Liver (tissue), 9 donors: ENCODE results near the gene ATG10. TPM values are rescaled to one million over a fixed set of nuclear protein-coding genes. Genes with fewer than 3 reads are reported as not detected.

ENCODE experiments used
- DNase-seq: peaks from one replicate; pipeline ENCODE4 v3.0.0-alpha.2; 2017; ENCODE audit warnings: low spot score
- H3K27ac ChIP-seq, 2 donors: one replicate each; pipeline ENCODE4 v1.7.0; 2013; ENCODE audit warnings: inconsistent platforms in 2 of 2, low read length in 2 of 2, control low read depth in 1 of 2, low read depth in 1 of 2, mild to moderate bottlenecking in 1 of 2
- H3K27me3 ChIP-seq, 4 donors: one replicate each; pipeline versions ENCODE4 v1.6.1 to v1.7.0; 2013; ENCODE audit warnings: low read length in 3 of 4, inconsistent platforms in 1 of 4, mild to moderate bottlenecking in 1 of 4, moderate library complexity in 1 of 4; ENCODE audit not compliant: control insufficient read depth in 4 of 4, insufficient read depth in 4 of 4
- H3K36me3 ChIP-seq, 4 donors: one replicate each; pipeline versions ENCODE4 v1.6.1 to v1.7.0; 2013; ENCODE audit warnings: low read length in 3 of 4, mild to moderate bottlenecking in 3 of 4, low read depth in 1 of 4, moderate library complexity in 1 of 4; ENCODE audit not compliant: control insufficient read depth in 4 of 4, insufficient read depth in 3 of 4
- H3K4me1 ChIP-seq, 4 donors: one replicate each; pipeline versions ENCODE4 v1.6.1 to v1.7.0; 2013; ENCODE audit warnings: low read length in 3 of 4, mild to moderate bottlenecking in 3 of 4, moderate library complexity in 1 of 4; ENCODE audit not compliant: control insufficient read depth in 4 of 4, insufficient read depth in 4 of 4
- H3K4me3 ChIP-seq, 3 donors: one replicate each; pipeline versions ENCODE4 v1.6.1 to v1.7.0; 2013; ENCODE audit warnings: low read length in 3 of 3, control low read depth in 1 of 3, low read depth in 1 of 3, mild to moderate bottlenecking in 1 of 3
- H3K9ac ChIP-seq, 2 donors: one replicate each; pipeline ENCODE4 v1.7.0; 2013; ENCODE audit warnings: low read length in 2 of 2, mild to moderate bottlenecking in 2 of 2, moderate library complexity in 2 of 2, control low read depth in 1 of 2, low read depth in 1 of 2
- H3K9me3 ChIP-seq, 4 donors: one replicate each; pipeline versions ENCODE4 v1.6.1 to v1.7.0; 2013; ENCODE audit warnings: low read length in 3 of 4; ENCODE audit not compliant: control insufficient read depth in 4 of 4
- FOXA1 ChIP-seq: IDR thresholded peaks from 2 replicates; pipeline ENCODE4 v1.6.1; 2016; ENCODE audit warnings: antibody characterized with exemption
- FOXA2 ChIP-seq: IDR thresholded peaks from 2 replicates; pipeline ENCODE4 v1.6.1; 2016; ENCODE audit warnings: antibody characterized with exemption
- GABPA ChIP-seq, 2 donors: IDR thresholded peaks in 1 of 2; conservative IDR thresholded peaks in 1 of 2; 2 replicates each; pipeline ENCODE4 v1.6.1; 2016; ENCODE audit warnings: antibody characterized with exemption in 2 of 2, mild to moderate bottlenecking in 1 of 2, moderate library complexity in 1 of 2
- HNF4A ChIP-seq, 2 donors: conservative IDR thresholded peaks; 2 replicates each; pipeline ENCODE4 v1.6.1; 2016; ENCODE audit warnings: antibody characterized with exemption in 2 of 2, mild to moderate bottlenecking in 2 of 2
- HNF4G ChIP-seq: IDR thresholded peaks from 2 replicates; pipeline ENCODE4 v1.6.1; 2016; ENCODE audit warnings: antibody characterized with exemption
- JUND ChIP-seq, 2 donors: IDR thresholded peaks; 2 replicates each; pipeline ENCODE4 v1.6.1; 2016; ENCODE audit warnings: antibody characterized with exemption in 2 of 2
- NR2F2 ChIP-seq: IDR thresholded peaks from 2 replicates; pipeline ENCODE4 v1.6.1; 2016; ENCODE audit warnings: antibody characterized with exemption
- RAD21 ChIP-seq, 2 donors: IDR thresholded peaks; 2 replicates each; pipeline ENCODE4 v1.6.1; 2016; ENCODE audit warnings: antibody characterized with exemption in 2 of 2, mild to moderate bottlenecking in 2 of 2
- RXRA ChIP-seq, 2 donors: IDR thresholded peaks; 2 replicates each; pipeline ENCODE4 v1.6.1; 2017 to 2018; ENCODE audit warnings: antibody characterized with exemption in 2 of 2, mild to moderate bottlenecking in 1 of 2
- SP1 ChIP-seq: IDR thresholded peaks from 2 replicates; pipeline ENCODE4 v1.6.1; 2018; ENCODE audit warnings: antibody characterized with exemption, mild to moderate bottlenecking
- TAF1 ChIP-seq: conservative IDR thresholded peaks from 2 replicates; pipeline ENCODE4 v1.6.1; 2016; ENCODE audit warnings: antibody characterized with exemption, mild to moderate bottlenecking
- YY1 ChIP-seq: IDR thresholded peaks from 2 replicates; pipeline ENCODE4 v1.6.1; 2016; ENCODE audit warnings: antibody characterized with exemption, mild to moderate bottlenecking
- WGBS: extraction: QIAGEN DNeasy Blood & Tissue Kit; methylation state at CpG from one replicate; pipeline ENCODE4 v1.1.7; 2013; 5-methylcytosine and 5-hydroxymethylcytosine counted together
- polyA plus RNA-seq, 2 donors: library from polyadenylated mRNA; stranded (reverse) in 1 of 2; unstranded in 1 of 2; fragments of 200-250 nt in 1 of 2; fragments of >200 nt in 1 of 2; fragmentation: Nextera tagmentation in 1 of 2; extraction: Ambion mirVana in 1 of 2; gene quantifications; one replicate each; pipeline versions ENCODE4 v1.2.1 to v1.2.3, GENCODE V29; 2013 to 2015
- total RNA-seq, 2 donors: library from RNA; depleted of rRNA; stranded (reverse); fragments of >200 nt; gene quantifications; one replicate each; pipeline ENCODE4 v1.2.3, GENCODE V29; 2014
- TF ChIP-seq, protein P1 (sequence below): IDR thresholded peaks from 2 replicates; pipeline ENCODE4 v1.6.1; 2016; ENCODE audit warnings: antibody characterized with exemption
- TF ChIP-seq, protein P2 (sequence below): IDR thresholded peaks from 2 replicates; pipeline ENCODE4 v1.6.1; 2016; ENCODE audit warnings: antibody characterized with exemption
- TF ChIP-seq, protein P3 (sequence below): IDR thresholded peaks from 2 replicates; pipeline ENCODE4 v1.6.1; 2016; ENCODE audit warnings: antibody characterized with exemption
- TF ChIP-seq, protein P4 (sequence below): fragments of 150-350 bp; IDR thresholded peaks from 2 replicates; pipeline ENCODE4 v1.5.1; 2017; ENCODE audit warnings: improper control_type of control experiment, low read depth, low read length; ENCODE audit not compliant: missing input control
- TF ChIP-seq, protein P5 (sequence below): IDR thresholded peaks from 2 replicates; pipeline ENCODE4 v1.6.1; 2016; ENCODE audit warnings: antibody characterized with exemption, mild to moderate bottlenecking
- donor health status: healthy.
- donor health status: healthy.
- donor health status: healthy.
- donor health status: healthy.
- donor health status: healthy.

ATG10 gene
- total and polyA plus RNA-seq, 4 donors = 3.1 to 7.8 (median 7.4) TPM

DNA sequence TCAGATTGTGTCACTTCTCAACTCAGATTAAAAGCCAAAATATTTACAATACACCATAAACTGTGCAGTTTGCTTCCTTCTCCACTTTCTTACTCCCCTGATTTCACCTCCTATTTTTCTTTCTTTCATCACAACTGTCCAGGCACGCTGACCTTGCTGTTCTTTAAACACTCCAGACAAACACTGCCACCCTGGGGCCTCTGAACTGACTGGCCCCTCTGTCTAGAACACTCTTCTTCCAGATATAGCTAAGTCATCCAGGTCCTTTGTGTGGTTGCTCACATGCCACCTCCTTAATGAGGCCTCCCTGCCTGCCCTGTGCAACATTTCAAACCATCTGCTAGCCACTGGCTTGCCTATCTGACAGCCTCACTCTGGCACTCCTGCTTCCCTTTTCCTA is 46.6 kb downstream of the ATG10 start:
- Histone ChIP-seq H3K9ac (no peak overlapping the region), H3K36me3 (no peaks in the 10 kb centered on the region), H3K27me3 (no peaks in the 10 kb centered on the region), H3K9me3 (peaks cover 0 to 2% (median 0%) of the 10 kb centered on the region in 4 donors), H3K27ac (no peak overlapping the region), H3K4me3 (no peak overlapping the region), H3K4me1 (no peaks in the 10 kb centered on the region)
- 74% methylated on average over 1 of the region's 1 CpG for WGBS
- TF ChIP-seq, protein P1, sequence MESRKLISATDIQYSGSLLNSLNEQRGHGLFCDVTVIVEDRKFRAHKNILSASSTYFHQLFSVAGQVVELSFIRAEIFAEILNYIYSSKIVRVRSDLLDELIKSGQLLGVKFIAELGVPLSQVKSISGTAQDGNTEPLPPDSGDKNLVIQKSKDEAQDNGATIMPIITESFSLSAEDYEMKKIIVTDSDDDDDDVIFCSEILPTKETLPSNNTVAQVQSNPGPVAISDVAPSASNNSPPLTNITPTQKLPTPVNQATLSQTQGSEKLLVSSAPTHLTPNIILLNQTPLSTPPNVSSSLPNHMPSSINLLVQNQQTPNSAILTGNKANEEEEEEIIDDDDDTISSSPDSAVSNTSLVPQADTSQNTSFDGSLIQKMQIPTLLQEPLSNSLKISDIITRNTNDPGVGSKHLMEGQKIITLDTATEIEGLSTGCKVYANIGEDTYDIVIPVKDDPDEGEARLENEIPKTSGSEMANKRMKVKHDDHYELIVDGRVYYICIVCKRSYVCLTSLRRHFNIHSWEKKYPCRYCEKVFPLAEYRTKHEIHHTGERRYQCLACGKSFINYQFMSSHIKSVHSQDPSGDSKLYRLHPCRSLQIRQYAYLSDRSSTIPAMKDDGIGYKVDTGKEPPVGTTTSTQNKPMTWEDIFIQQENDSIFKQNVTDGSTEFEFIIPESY = no peak
- no peak for TF ChIP-seq SP1
- TF ChIP-seq YY1 = no peak
- TF ChIP-seq, protein P2, sequence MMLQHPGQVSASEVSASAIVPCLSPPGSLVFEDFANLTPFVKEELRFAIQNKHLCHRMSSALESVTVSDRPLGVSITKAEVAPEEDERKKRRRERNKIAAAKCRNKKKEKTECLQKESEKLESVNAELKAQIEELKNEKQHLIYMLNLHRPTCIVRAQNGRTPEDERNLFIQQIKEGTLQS = no peak
- no peak for TF ChIP-seq FOXA1
- no peak for TF ChIP-seq NR2F2
- TF ChIP-seq, protein P3, sequence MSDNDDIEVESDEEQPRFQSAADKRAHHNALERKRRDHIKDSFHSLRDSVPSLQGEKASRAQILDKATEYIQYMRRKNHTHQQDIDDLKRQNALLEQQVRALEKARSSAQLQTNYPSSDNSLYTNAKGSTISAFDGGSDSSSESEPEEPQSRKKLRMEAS = no peak
- no peak for TF ChIP-seq RAD21 (IDR thresholded peaks at IDR 0.05)
- DNase-seq = peak; percentile 36

DNA sequence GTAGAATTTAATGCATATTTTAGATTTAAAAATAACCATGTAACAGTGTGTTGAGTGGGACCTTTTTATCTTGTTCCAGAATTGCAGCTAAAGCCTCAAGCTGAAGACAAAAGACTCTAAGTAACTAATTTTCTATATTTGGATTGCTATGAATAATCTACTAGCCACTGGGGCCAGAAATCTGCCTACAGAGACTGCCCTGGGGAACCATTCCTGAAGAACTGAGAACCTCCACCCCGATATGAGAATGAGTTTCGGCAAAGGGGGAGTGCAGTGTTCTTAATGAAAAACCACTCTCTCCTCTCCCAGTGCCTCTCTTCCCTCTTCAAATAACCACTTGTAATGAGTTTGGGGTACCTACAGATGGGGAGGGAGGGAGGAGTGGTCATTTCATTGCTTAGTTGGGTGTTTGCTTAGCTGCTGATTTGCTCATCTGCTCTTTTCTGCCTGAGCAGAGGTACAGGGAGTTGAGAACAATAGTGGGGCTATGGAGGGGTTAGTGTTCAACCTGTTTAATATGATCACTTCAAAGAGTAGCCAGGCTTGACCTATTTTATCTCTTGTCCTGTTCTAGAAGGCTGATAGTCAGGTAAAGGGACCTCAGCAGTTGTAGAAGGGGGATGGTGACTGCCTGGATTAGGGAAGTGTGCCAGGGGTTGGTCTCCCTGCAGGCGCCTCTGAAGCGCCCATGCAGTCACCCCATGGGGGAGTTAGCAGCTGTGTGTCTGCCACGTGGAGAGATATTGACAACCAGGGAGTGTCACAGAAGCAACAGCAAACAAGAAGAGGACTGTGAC is 47.7 kb downstream of the ATG10 start:
- TF ChIP-seq, protein P3 = no peak
- no peak for TF ChIP-seq RXRA (IDR thresholded peaks at IDR 0.05)
- TF ChIP-seq, protein P2 = no peak
- TF ChIP-seq HNF4A (conservative IDR thresholded peaks at IDR 0.05) = no peak
- H3K36me3 ChIP-seq = no peaks in the 10 kb centered on the region
- H3K9me3 ChIP-seq = peaks cover 0 to 2% (median 0%) of the 10 kb centered on the region in 4 donors
- DNase-seq = no peak
- no peak overlapping the region for H3K4me3 ChIP-seq
- no peaks in the 10 kb centered on the region for H3K4me1 ChIP-seq
- no peak overlapping the region for H3K9ac ChIP-seq
- 77% methylated on average over 5 of the region's 5 CpGs for WGBS
- no peaks in the 10 kb centered on the region for H3K27me3 ChIP-seq
- H3K27ac ChIP-seq = no peak overlapping the region

DNA sequence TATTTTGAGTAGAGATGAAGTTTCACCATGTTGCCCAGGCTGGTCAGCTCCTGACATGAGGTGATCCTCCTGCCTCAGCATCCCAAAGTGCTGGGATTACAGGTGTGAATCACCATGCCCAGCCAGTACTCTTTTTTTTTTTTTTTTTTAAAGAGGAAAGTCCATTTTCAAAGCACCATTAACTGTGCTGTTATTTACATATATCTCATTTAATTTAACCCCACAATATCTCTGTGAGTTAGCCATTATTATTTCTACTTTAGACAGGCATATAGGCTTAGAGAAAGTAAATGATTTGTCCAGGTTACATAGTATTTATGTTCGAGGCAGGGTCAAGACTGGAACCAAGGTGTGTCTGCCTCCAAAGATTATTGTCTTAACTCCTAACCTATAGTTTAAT is 50.7 kb downstream of the ATG10 start:
- H3K27ac ChIP-seq = no peak overlapping the region
- H3K4me3 ChIP-seq = no peak overlapping the region
- H3K36me3 ChIP-seq = no peaks in the 10 kb centered on the region
- H3K4me1 ChIP-seq = peaks cover 0 to 3% (median 0%) of the 10 kb centered on the region in 4 donors
- WGBS = 96% methylated on average over 1 of the region's 1 CpG
- H3K9me3 ChIP-seq = no peaks in the 10 kb centered on the region
- TF ChIP-seq GABPA (IDR thresholded peaks at IDR 0.05 in 1 of 2, conservative IDR thresholded peaks at IDR 0.05 in 1 of 2) (no peak), JUND (IDR thresholded peaks at IDR 0.05) (no peak), NR2F2 (no peak), TAF1 (no peak), YY1 (no peak), RAD21 (IDR thresholded peaks at IDR 0.05) (no peak), HNF4G (no peak), FOXA2 (no peak), RXRA (IDR thresholded peaks at IDR 0.05) (no peak), HNF4A (conservative IDR thresholded peaks at IDR 0.05) (no peak)
- TF ChIP-seq, protein P2 = no peak
- TF ChIP-seq, protein P4, sequence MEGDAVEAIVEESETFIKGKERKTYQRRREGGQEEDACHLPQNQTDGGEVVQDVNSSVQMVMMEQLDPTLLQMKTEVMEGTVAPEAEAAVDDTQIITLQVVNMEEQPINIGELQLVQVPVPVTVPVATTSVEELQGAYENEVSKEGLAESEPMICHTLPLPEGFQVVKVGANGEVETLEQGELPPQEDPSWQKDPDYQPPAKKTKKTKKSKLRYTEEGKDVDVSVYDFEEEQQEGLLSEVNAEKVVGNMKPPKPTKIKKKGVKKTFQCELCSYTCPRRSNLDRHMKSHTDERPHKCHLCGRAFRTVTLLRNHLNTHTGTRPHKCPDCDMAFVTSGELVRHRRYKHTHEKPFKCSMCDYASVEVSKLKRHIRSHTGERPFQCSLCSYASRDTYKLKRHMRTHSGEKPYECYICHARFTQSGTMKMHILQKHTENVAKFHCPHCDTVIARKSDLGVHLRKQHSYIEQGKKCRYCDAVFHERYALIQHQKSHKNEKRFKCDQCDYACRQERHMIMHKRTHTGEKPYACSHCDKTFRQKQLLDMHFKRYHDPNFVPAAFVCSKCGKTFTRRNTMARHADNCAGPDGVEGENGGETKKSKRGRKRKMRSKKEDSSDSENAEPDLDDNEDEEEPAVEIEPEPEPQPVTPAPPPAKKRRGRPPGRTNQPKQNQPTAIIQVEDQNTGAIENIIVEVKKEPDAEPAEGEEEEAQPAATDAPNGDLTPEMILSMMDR = no peak
- TF ChIP-seq, protein P5, sequence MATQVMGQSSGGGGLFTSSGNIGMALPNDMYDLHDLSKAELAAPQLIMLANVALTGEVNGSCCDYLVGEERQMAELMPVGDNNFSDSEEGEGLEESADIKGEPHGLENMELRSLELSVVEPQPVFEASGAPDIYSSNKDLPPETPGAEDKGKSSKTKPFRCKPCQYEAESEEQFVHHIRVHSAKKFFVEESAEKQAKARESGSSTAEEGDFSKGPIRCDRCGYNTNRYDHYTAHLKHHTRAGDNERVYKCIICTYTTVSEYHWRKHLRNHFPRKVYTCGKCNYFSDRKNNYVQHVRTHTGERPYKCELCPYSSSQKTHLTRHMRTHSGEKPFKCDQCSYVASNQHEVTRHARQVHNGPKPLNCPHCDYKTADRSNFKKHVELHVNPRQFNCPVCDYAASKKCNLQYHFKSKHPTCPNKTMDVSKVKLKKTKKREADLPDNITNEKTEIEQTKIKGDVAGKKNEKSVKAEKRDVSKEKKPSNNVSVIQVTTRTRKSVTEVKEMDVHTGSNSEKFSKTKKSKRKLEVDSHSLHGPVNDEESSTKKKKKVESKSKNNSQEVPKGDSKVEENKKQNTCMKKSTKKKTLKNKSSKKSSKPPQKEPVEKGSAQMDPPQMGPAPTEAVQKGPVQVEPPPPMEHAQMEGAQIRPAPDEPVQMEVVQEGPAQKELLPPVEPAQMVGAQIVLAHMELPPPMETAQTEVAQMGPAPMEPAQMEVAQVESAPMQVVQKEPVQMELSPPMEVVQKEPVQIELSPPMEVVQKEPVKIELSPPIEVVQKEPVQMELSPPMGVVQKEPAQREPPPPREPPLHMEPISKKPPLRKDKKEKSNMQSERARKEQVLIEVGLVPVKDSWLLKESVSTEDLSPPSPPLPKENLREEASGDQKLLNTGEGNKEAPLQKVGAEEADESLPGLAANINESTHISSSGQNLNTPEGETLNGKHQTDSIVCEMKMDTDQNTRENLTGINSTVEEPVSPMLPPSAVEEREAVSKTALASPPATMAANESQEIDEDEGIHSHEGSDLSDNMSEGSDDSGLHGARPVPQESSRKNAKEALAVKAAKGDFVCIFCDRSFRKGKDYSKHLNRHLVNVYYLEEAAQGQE = no peak
- no peaks in the 10 kb centered on the region for H3K27me3 ChIP-seq
- no peak overlapping the region for H3K9ac ChIP-seq
- DNase-seq = no peak
